Prostate gland (tissue), 2 donors: ENCODE measurements around the gene NIPA2. TPM values are rescaled to one million over a fixed set of nuclear protein-coding genes. Genes with fewer than 3 reads are reported as not detected.

ENCODE experiments used
- DNase-seq: peaks from one replicate; pipeline ENCODE4 v3.0.0-alpha.2; 2019; ENCODE audit warnings: low spot score
- H3K27ac ChIP-seq, 2 donors: fragments of 200-600 bp; sonication (generic); 2 replicates each; pipeline ENCODE4 v1.5.1; 2017 to 2019
- H3K27me3 ChIP-seq: fragments of 200-600 bp; sonication (generic); replicated peaks from 2 replicates; pipeline ENCODE4 v1.5.1; 2019; ENCODE audit not compliant: insufficient read depth
- H3K36me3 ChIP-seq, 2 donors: fragments of 200-600 bp; sonication (generic); 1 replicate in 1 of 2; 2 replicates in 1 of 2; pipeline versions ENCODE4 v1.5.1 to v1.8.1; 2017 to 2019
- H3K4me1 ChIP-seq: fragments of 200-600 bp; sonication (generic); replicated peaks from 2 replicates; pipeline ENCODE4 v1.5.1; 2019
- H3K4me3 ChIP-seq, 2 donors: fragments of 200-600 bp; sonication (generic); 2 replicates each; pipeline ENCODE4 v1.5.1; 2017 to 2019
- H3K9me3 ChIP-seq: fragments of 200-600 bp; sonication (generic); 2 replicates; pipeline ENCODE4 v1.5.1; 2017
- CTCF ChIP-seq, 4 experiments: fragments of 200-600 bp in 2 of 4; fragments of 450-650 bp in 2 of 4; sonication (generic) in 2 of 4; IDR thresholded peaks; 1 replicate in 3 of 4; 2 replicates in 1 of 4; pipeline ENCODE4 v1.5.1; 2016 to 2019; ENCODE audit warnings: antibody characterized with exemption in 4 of 4, mild to moderate bottlenecking in 2 of 4, moderate library complexity in 2 of 4
- POLR2A ChIP-seq: fragments of 450-650 bp; IDR thresholded peaks from one replicate; pipeline ENCODE4 v1.6.1; 2016; ENCODE audit warnings: antibody characterized with exemption, mild to moderate bottlenecking
- POLR2AphosphoS5 ChIP-seq: sonication (generic); formaldehyde crosslinking; IDR thresholded peaks from one replicate; pipeline ENCODE4 v1.6.1; 2017; ENCODE audit warnings: antibody characterized with exemption
- WGBS: methylation state at CpG from one replicate; pipeline ENCODE4 v1.1.5; 2018; 5-methylcytosine and 5-hydroxymethylcytosine counted together
- intact Hi-C: fragments of 100-400 bp; cut with DNase I; formaldehyde crosslinking; loops from one replicate; pipeline ENCODE4 v1.14.2; 2022
- total RNA-seq, 2 donors: library from RNA; depleted of rRNA; stranded (reverse); fragments of >200 nt; gene quantifications; one replicate each; pipeline ENCODE4 v1.1.0, GENCODE V29; 2016

Gene NIPA2
- total RNA-seq, 2 donors from 2014 or later = 34.9 to 43.6 TPM

DNA sequence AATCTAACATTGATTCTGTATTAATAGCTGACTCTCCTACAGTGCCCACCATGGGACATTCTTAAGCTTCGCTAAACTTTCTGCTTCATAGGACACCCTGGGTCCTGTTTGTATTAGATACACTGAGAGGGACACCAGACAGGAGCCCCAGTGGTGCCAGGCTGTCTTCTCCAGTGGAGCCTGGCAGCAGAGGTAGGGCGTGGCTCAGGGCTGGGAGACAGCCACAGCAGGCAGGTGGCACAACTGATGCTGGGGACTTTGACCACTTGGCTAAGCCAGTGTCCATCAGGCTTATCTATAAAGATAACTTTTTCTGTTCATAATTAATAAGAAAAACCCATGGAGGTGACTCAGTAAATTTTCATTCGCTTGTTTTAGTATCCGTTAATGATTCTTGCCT, 30.2 kb upstream of the NIPA2 start:
- TF ChIP-seq CTCF (IDR thresholded peaks at IDR 0.05) = no peak
- no peak for TF ChIP-seq POLR2A
- TF ChIP-seq POLR2AphosphoS5 = no peak

GRCh38 chr15:22808761-22809280, 29.6 kb upstream of the NIPA2 start:
- Histone ChIP-seq H3K4me3 (no peak overlapping the region), H3K4me1 (no peaks in the 10 kb centered on the region), H3K9me3 (no peaks in the 10 kb centered on the region), H3K27ac (no peak overlapping the region), H3K36me3 (no peaks in the 10 kb centered on the region), H3K27me3 (no peaks in the 10 kb centered on the region)
- TF ChIP-seq POLR2AphosphoS5 (no peak), CTCF (IDR thresholded peaks at IDR 0.05) (no peak), POLR2A (no peak)
- DNase-seq = no peak
- 98% methylated on average over 7 of the region's 7 CpGs for WGBS
- intact Hi-C loops = no loop called here

More for the DNA sequence above, 30.2 kb upstream of the NIPA2 start:
- Histone ChIP-seq H3K4me3 (no peak overlapping the region), H3K4me1 (no peaks in the 10 kb centered on the region), H3K27ac (no peak overlapping the region), H3K9me3 (no peaks in the 10 kb centered on the region), H3K27me3 (no peaks in the 10 kb centered on the region), H3K36me3 (no peaks in the 10 kb centered on the region)
- DNase-seq = no peak
- intact Hi-C loops = no loop called here
- WGBS = 97% methylated on average over 4 of the region's 4 CpGs

DNA sequence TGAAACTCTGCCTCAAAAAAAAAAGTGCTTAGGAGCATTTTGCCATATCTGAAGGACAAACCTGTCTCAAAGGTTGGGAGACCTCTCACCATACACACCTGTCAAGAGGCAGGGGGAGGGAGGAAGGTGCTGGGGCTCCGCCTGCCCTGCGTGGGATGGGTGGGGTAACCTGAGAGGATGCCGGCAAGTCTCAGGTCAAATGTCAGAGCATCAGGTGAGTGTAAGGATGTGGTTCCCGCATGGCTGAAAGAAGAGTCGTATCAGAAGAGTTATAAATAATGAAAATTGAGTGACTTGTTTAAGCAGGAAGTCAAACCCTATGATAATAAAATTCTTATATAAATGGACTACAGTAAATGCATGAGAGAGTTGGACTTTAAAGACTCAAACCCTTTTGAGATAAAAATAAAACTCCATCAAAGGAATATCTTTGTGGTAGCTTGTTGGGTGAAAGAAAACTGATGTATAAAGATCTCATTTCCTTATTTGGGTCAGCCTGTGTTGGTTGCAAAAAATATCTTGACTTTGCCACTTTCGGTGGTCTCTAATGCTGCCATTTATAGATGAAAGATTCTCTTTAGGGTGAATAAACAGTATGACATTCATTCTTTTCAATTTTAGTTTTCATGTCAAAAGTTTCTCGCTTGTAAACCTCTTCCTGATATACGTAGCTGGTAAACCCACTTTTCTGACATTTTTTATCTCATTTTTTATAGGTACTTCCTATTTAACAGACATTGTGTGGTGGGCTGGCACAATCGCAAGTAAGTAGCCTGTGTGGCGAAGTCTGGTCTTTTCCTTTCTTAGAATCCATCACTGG, 28.2 kb upstream of the NIPA2 start:
- WGBS = 77% methylated on average over 10 of the region's 10 CpGs
- intact Hi-C loops = no loop called here
- DNase-seq = no peak
- TF ChIP-seq POLR2AphosphoS5 (no peak), POLR2A (no peak), CTCF (IDR thresholded peaks at IDR 0.05) (no peak)
- Histone ChIP-seq H3K9me3 (no peaks in the 10 kb centered on the region), H3K4me1 (no peaks in the 10 kb centered on the region), H3K36me3 (no peaks in the 10 kb centered on the region), H3K27ac (no peak overlapping the region), H3K27me3 (no peaks in the 10 kb centered on the region), H3K4me3 (no peak overlapping the region)

- Histone ChIP-seq H3K4me1 (no peaks in the 10 kb centered on the region), H3K27ac (no peak overlapping the region), H3K4me3 (no peak overlapping the region), H3K9me3 (no peaks in the 10 kb centered on the region), H3K27me3 (no peaks in the 10 kb centered on the region), H3K36me3 (no peaks in the 10 kb centered on the region)
- intact Hi-C loops = no loop called here
- WGBS = 89% methylated on average over 8 of the region's 8 CpGs
- no peak for DNase-seq
- TF ChIP-seq CTCF (IDR thresholded peaks at IDR 0.05) = no peak
These were observed 27.6 kb upstream of the NIPA2 start for GRCh38 chr15:22810853-22811338.

- Histone ChIP-seq H3K36me3 (no peaks in the 10 kb centered on the region), H3K4me1 (no peaks in the 10 kb centered on the region), H3K9me3 (no peaks in the 10 kb centered on the region), H3K27ac (no peak overlapping the region), H3K4me3 (no peak overlapping the region), H3K27me3 (no peaks in the 10 kb centered on the region)
- peak; percentile 8 for DNase-seq
- TF ChIP-seq CTCF (IDR thresholded peaks at IDR 0.05) (no peak), POLR2A (no peak)
- intact Hi-C loops = no loop called here
- WGBS = 83% methylated on average over 8 of the region's 8 CpGs
These were observed 26.8 kb upstream of the NIPA2 start for GRCh38 chr15:22811640-22812039.
